Measurements from ENCODE around the gene TRIM75.

TRIM75 gene

GRCh38 chr4:165053645-165054044 lies at the start of gene TRIM75:
TSS of gene TRIM75 (plus strand) at chr4:165053866. CDS start at chr4:165059148, 5,282 bp downstream.
- H3K36me3 ChIP-seq (ENCODE audit: control insufficient read depth in 1 of 2, insufficient read depth in 2 of 2, low read length in 2 of 2) = no peaks in the 10 kb centered on the region
- H3K4me1 ChIP-seq (ENCODE audit: control insufficient read depth in 1 of 2, insufficient read depth in 2 of 2, low read length in 2 of 2) = no peaks in the 10 kb centered on the region
- no peak within 1 kb of the TSS for H3K27ac ChIP-seq (ENCODE audit: low read depth, low read length)
- no peaks in the 10 kb centered on the region for H3K9me3 ChIP-seq (ENCODE audit: control insufficient read depth in 1 of 2, low read length in 2 of 2)
- H3K9ac ChIP-seq (ENCODE audit: low read depth in 1 of 2, low read length in 2 of 2) = no peak within 1 kb of the TSS
- H3K4me3 ChIP-seq (ENCODE audit: low read depth in 1 of 2, low read length in 2 of 2) = no peak within 1 kb of the TSS
- no peaks in the 10 kb centered on the region for H3K27me3 ChIP-seq (ENCODE audit: control insufficient read depth in 1 of 2, insufficient read depth in 2 of 2, low read length in 2 of 2)

DNA sequence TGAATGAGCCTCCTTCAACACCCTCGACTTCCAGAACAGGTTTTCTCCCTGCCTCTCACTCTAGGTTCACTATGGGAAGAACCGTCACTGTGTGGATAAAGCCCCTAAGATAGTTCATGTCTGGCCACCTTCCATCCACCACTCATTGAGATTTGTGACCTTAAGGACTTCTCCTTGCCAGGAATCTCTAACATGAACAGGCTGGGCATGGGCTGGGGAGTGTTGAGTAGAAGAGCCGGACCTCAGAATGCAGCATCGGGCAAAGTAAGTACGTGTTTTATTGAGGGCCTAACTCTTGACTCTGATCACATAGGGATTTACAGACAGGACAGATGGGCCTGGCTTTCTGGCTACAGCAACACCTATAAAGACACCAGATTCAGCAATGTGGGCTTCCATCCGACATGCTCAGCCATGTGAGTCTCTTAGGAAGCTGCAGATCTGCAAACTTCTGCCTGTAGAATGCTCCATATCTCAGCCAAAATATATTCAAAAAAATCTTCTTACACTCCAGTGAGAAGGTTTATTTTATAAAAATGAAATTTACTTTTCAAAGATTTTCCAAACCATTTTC lies 48.2 kb upstream of the TRIM75 start:
- no peaks in the 10 kb centered on the region for H3K9me3 ChIP-seq (ENCODE audit: control insufficient read depth in 1 of 2, low read length in 2 of 2)
- H3K4me3 ChIP-seq (ENCODE audit: low read depth in 1 of 2, low read length in 2 of 2) = no peak overlapping the region
- H3K4me1 ChIP-seq (ENCODE audit: control insufficient read depth in 1 of 2, insufficient read depth in 2 of 2, low read length in 2 of 2) = no peaks in the 10 kb centered on the region
- no peaks in the 10 kb centered on the region for H3K27me3 ChIP-seq (ENCODE audit: control insufficient read depth in 1 of 2, insufficient read depth in 2 of 2, low read length in 2 of 2)
- H3K9ac ChIP-seq (ENCODE audit: low read depth in 1 of 2, low read length in 2 of 2) = no peak overlapping the region
- H3K27ac ChIP-seq (ENCODE audit: low read depth, low read length) = no peak overlapping the region
- H3K36me3 ChIP-seq (ENCODE audit: control insufficient read depth in 1 of 2, insufficient read depth in 2 of 2, low read length in 2 of 2) = no peaks in the 10 kb centered on the region

- Histone ChIP-seq H3K9me3 (ENCODE audit: control insufficient read depth in 1 of 2, low read length in 2 of 2) (no peaks in the 10 kb centered on the region), H3K27me3 (ENCODE audit: control insufficient read depth in 1 of 2, insufficient read depth in 2 of 2, low read length in 2 of 2) (peaks cover 0 to 6% of the 10 kb centered on the region in 2 donors), H3K9ac (ENCODE audit: low read depth in 1 of 2, low read length in 2 of 2) (no peak overlapping the region), H3K4me3 (ENCODE audit: low read depth in 1 of 2, low read length in 2 of 2) (no peak overlapping the region), H3K36me3 (ENCODE audit: control insufficient read depth in 1 of 2, insufficient read depth in 2 of 2, low read length in 2 of 2) (no peaks in the 10 kb centered on the region), H3K27ac (ENCODE audit: low read depth, low read length) (no peak overlapping the region), H3K4me1 (ENCODE audit: control insufficient read depth in 1 of 2, insufficient read depth in 2 of 2, low read length in 2 of 2) (no peaks in the 10 kb centered on the region)
These were observed 47.2 kb upstream of the TRIM75 start for GRCh38 chr4:165006456-165006855.

GRCh38 chr4:165006886-165007285 lies 46.8 kb upstream of the TRIM75 start:
- no peaks in the 10 kb centered on the region for H3K9me3 ChIP-seq (ENCODE audit: control insufficient read depth in 1 of 2, low read length in 2 of 2)
- no peak overlapping the region for H3K9ac ChIP-seq (ENCODE audit: low read depth in 1 of 2, low read length in 2 of 2)
- H3K27me3 ChIP-seq (ENCODE audit: control insufficient read depth in 1 of 2, insufficient read depth in 2 of 2, low read length in 2 of 2) = peaks cover 0 to 6% of the 10 kb centered on the region in 2 donors
- H3K4me1 ChIP-seq (ENCODE audit: control insufficient read depth in 1 of 2, insufficient read depth in 2 of 2, low read length in 2 of 2) = no peaks in the 10 kb centered on the region
- H3K27ac ChIP-seq (ENCODE audit: low read depth, low read length) = no peak overlapping the region
- H3K36me3 ChIP-seq (ENCODE audit: control insufficient read depth in 1 of 2, insufficient read depth in 2 of 2, low read length in 2 of 2) = no peaks in the 10 kb centered on the region
- H3K4me3 ChIP-seq (ENCODE audit: low read depth in 1 of 2, low read length in 2 of 2) = no peak overlapping the region

DNA sequence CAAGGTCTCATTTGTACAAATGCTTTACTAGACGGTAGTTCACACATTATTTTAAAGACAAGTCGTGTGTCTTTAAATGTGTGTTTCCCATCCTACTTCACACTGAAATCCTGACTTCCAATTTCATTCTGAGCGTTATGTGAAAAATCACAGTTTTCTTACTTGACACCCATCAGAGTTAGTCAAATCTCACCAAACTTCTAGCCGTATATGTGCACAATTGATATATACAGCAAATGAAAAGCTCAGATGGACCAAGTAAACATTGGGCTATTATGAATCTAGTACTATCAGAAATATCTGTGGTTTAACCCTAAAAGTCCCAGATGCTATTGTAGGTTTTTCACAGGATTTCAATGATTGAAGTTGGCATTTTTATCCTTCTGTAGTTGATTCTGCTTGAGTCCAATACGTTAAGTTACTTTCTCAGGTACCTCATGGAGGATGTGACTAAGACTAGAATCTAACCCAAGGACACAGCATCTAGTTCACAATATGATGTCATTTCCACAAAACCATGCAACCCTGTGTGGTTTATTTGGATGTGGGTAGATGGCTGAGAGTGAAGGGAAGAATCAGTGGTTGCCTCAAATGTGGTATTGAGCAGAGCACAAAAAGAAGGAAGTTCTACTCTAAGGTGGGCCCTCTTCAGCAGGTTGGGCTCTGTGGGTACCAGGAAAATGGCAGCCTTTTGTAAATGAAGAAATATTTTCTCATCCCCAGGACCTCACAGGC lies 44.0 kb upstream of the TRIM75 start:
- Histone ChIP-seq H3K27me3 (ENCODE audit: control insufficient read depth in 1 of 2, insufficient read depth in 2 of 2, low read length in 2 of 2) (peaks cover 0 to 6% of the 10 kb centered on the region in 2 donors), H3K9ac (ENCODE audit: low read depth in 1 of 2, low read length in 2 of 2) (no peak overlapping the region), H3K4me1 (ENCODE audit: control insufficient read depth in 1 of 2, insufficient read depth in 2 of 2, low read length in 2 of 2) (no peaks in the 10 kb centered on the region), H3K36me3 (ENCODE audit: control insufficient read depth in 1 of 2, insufficient read depth in 2 of 2, low read length in 2 of 2) (no peaks in the 10 kb centered on the region), H3K27ac (ENCODE audit: low read depth, low read length) (no peak overlapping the region), H3K4me3 (ENCODE audit: low read depth in 1 of 2, low read length in 2 of 2) (no peak overlapping the region), H3K9me3 (ENCODE audit: control insufficient read depth in 1 of 2, low read length in 2 of 2) (no peaks in the 10 kb centered on the region)

DNA sequence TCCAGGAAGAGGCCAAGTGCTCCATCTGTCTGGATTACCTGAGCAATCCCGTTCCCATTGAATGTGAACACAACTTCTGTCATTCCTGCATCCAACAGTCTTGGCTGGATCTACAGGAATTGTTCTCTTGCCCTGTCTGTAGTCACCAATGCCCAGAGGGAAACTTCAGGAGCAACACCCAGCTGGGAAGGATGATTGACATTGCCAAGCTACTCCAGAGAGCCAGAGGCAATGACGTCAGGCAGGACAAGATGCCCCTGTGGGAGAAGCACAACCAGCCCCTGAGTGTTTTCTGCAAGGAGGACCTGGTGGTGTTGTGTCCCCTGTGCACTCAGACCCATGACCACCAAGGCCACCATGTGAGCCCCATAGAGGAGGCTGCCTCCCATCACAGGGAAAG lies 43.2 kb upstream of the TRIM75 start:
- H3K4me1 ChIP-seq (ENCODE audit: control insufficient read depth in 1 of 2, insufficient read depth in 2 of 2, low read length in 2 of 2) = no peaks in the 10 kb centered on the region
- no peaks in the 10 kb centered on the region for H3K9me3 ChIP-seq (ENCODE audit: control insufficient read depth in 1 of 2, low read length in 2 of 2)
- H3K36me3 ChIP-seq (ENCODE audit: control insufficient read depth in 1 of 2, insufficient read depth in 2 of 2, low read length in 2 of 2) = no peaks in the 10 kb centered on the region
- H3K27me3 ChIP-seq (ENCODE audit: control insufficient read depth in 1 of 2, insufficient read depth in 2 of 2, low read length in 2 of 2) = peaks cover 0 to 6% of the 10 kb centered on the region in 2 donors
- H3K4me3 ChIP-seq (ENCODE audit: low read depth in 1 of 2, low read length in 2 of 2) = no peak overlapping the region
- no peak overlapping the region for H3K9ac ChIP-seq (ENCODE audit: low read depth in 1 of 2, low read length in 2 of 2)
- no peak overlapping the region for H3K27ac ChIP-seq (ENCODE audit: low read depth, low read length)

DNA sequence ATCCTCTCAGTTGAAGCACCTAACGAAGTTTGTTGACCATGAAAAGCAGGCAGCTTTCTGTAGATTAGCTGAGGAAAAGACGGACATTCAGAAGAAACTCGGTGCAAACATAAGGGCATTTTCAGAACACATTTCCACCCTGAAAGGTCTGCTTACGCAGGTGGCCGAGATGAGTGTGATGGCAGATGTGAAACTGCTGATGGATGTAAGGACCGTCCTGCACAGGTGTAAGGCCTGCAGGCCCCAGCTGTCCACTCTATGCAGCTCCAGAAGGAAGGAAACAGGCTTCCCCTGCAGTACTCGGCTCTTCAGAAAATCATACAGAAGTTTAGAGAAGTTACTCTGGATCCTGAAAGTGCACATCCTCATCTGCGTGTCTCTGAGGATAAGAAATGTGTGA lies 42.7 kb upstream of the TRIM75 start:
- Histone ChIP-seq H3K27ac (ENCODE audit: low read depth, low read length) (no peak overlapping the region), H3K27me3 (ENCODE audit: control insufficient read depth in 1 of 2, insufficient read depth in 2 of 2, low read length in 2 of 2) (peaks cover 0 to 6% of the 10 kb centered on the region in 2 donors), H3K4me3 (ENCODE audit: low read depth in 1 of 2, low read length in 2 of 2) (no peak overlapping the region), H3K4me1 (ENCODE audit: control insufficient read depth in 1 of 2, insufficient read depth in 2 of 2, low read length in 2 of 2) (no peaks in the 10 kb centered on the region), H3K9ac (ENCODE audit: low read depth in 1 of 2, low read length in 2 of 2) (no peak overlapping the region), H3K9me3 (ENCODE audit: control insufficient read depth in 1 of 2, low read length in 2 of 2) (no peaks in the 10 kb centered on the region), H3K36me3 (ENCODE audit: control insufficient read depth in 1 of 2, insufficient read depth in 2 of 2, low read length in 2 of 2) (no peaks in the 10 kb centered on the region)

- Histone ChIP-seq H3K4me1 (ENCODE audit: control insufficient read depth in 1 of 2, insufficient read depth in 2 of 2, low read length in 2 of 2) (no peaks in the 10 kb centered on the region), H3K9ac (ENCODE audit: low read depth in 1 of 2, low read length in 2 of 2) (no peak overlapping the region), H3K36me3 (ENCODE audit: control insufficient read depth in 1 of 2, insufficient read depth in 2 of 2, low read length in 2 of 2) (no peaks in the 10 kb centered on the region), H3K27me3 (ENCODE audit: control insufficient read depth in 1 of 2, insufficient read depth in 2 of 2, low read length in 2 of 2) (peaks cover 0 to 6% of the 10 kb centered on the region in 2 donors), H3K9me3 (ENCODE audit: control insufficient read depth in 1 of 2, low read length in 2 of 2) (no peaks in the 10 kb centered on the region), H3K27ac (ENCODE audit: low read depth, low read length) (no peak overlapping the region), H3K4me3 (ENCODE audit: low read depth in 1 of 2, low read length in 2 of 2) (no peak overlapping the region)
These were observed 42.3 kb upstream of the TRIM75 start for GRCh38 chr4:165011403-165011802.

- Histone ChIP-seq H3K27ac (ENCODE audit: low read depth, low read length) (no peak overlapping the region), H3K4me1 (ENCODE audit: control insufficient read depth in 1 of 2, insufficient read depth in 2 of 2, low read length in 2 of 2) (no peaks in the 10 kb centered on the region), H3K9me3 (ENCODE audit: control insufficient read depth in 1 of 2, low read length in 2 of 2) (no peaks in the 10 kb centered on the region), H3K9ac (ENCODE audit: low read depth in 1 of 2, low read length in 2 of 2) (no peak overlapping the region), H3K4me3 (ENCODE audit: low read depth in 1 of 2, low read length in 2 of 2) (no peak overlapping the region), H3K27me3 (ENCODE audit: control insufficient read depth in 1 of 2, insufficient read depth in 2 of 2, low read length in 2 of 2) (peaks cover 0 to 6% of the 10 kb centered on the region in 2 donors), H3K36me3 (ENCODE audit: control insufficient read depth in 1 of 2, insufficient read depth in 2 of 2, low read length in 2 of 2) (no peaks in the 10 kb centered on the region)
These were observed 40.0 kb upstream of the TRIM75 start for GRCh38 chr4:165013691-165014090.

GRCh38 chr4:165016971-165017370 lies 36.7 kb upstream of the TRIM75 start:
- H3K36me3 ChIP-seq (ENCODE audit: control insufficient read depth in 1 of 2, insufficient read depth in 2 of 2, low read length in 2 of 2) = no peaks in the 10 kb centered on the region
- H3K4me1 ChIP-seq (ENCODE audit: control insufficient read depth in 1 of 2, insufficient read depth in 2 of 2, low read length in 2 of 2) = no peaks in the 10 kb centered on the region
- H3K9me3 ChIP-seq (ENCODE audit: control insufficient read depth in 1 of 2, low read length in 2 of 2) = no peaks in the 10 kb centered on the region
- no peak overlapping the region for H3K4me3 ChIP-seq (ENCODE audit: low read depth in 1 of 2, low read length in 2 of 2)
- no peaks in the 10 kb centered on the region for H3K27me3 ChIP-seq (ENCODE audit: control insufficient read depth in 1 of 2, insufficient read depth in 2 of 2, low read length in 2 of 2)
- H3K9ac ChIP-seq (ENCODE audit: low read depth in 1 of 2, low read length in 2 of 2) = no peak overlapping the region
- no peak overlapping the region for H3K27ac ChIP-seq (ENCODE audit: low read depth, low read length)

All from duodenal mucosa (tissue), 2 donors.